ENCODE data around the gene MARCHF3.

DNA sequence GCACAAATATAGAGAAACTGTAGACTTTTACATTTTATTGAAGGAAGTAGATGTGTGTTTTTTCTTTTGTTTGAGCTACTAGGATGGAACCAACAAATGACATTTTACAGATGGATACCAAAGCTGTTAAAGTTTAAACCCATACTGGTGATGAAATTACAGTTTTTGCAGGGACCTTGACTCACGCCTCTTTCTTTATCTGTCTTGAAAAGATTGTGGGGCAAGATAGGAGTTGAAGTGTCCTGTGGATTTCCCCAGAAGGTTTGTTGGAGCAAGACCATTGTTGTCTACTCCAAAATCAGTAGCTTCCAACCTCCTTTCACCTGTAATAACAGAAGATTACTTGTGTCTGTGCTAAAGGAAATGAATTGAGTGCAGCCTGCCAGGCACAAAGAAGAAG, 47.0 kb upstream of the MARCHF3 start:
- no peak for TF ChIP-seq PBX3 (IDR thresholded peaks at IDR 0.05; ENCODE audit: insufficient replicate concordance, low read depth, low read length)
- no peak for TF ChIP-seq NFIC (IDR thresholded peaks at IDR 0.05; ENCODE audit: low read depth, low read length)
- no peak for TF ChIP-seq BHLHE40 (IDR thresholded peaks at IDR 0.05; ENCODE audit: borderline replicate concordance in 1 of 2, low read depth in 2 of 2, low read length in 1 of 2)
- no peak for TF ChIP-seq CTCF (IDR thresholded peaks at IDR 0.05 in 2 of 3, conservative IDR thresholded peaks at IDR 0.05 in 1 of 3; ENCODE audit: control insufficient read depth in 2 of 3, extremely low read depth in 1 of 3, insufficient read depth in 1 of 3, low read depth in 3 of 3, low read length in 3 of 3)
- TF ChIP-seq BCL11A (IDR thresholded peaks at IDR 0.05; ENCODE audit: low read depth, low read length): no peak
- no peak for TF ChIP-seq GABPA (IDR thresholded peaks at IDR 0.05; ENCODE audit: low read depth)
- no peak for TF ChIP-seq IKZF2 (IDR thresholded peaks at IDR 0.05)
- TF ChIP-seq SUPT20H (IDR thresholded peaks at IDR 0.05; ENCODE audit: borderline replicate concordance, control insufficient read depth, low read depth, low read length): no peak
- TF ChIP-seq ASH2L (IDR thresholded peaks at IDR 0.05; ENCODE audit: borderline replicate concordance, low read depth): no peak

Data from GM12878 (cell line).